ENCODE results near the gene NBPF4. TPM values are rescaled to one million over a fixed set of nuclear protein-coding genes. Genes with fewer than 3 reads are reported as not detected.
A peak's percentile ranks its signal among the peaks of the same experiment; 100 is the strongest.
"Not testable (repeated sequence)": the region's sequence is repeated elsewhere in the genome, so short reads cannot be mapped to it uniquely, and the experiment has no call there.

The NBPF4 gene, protein sequence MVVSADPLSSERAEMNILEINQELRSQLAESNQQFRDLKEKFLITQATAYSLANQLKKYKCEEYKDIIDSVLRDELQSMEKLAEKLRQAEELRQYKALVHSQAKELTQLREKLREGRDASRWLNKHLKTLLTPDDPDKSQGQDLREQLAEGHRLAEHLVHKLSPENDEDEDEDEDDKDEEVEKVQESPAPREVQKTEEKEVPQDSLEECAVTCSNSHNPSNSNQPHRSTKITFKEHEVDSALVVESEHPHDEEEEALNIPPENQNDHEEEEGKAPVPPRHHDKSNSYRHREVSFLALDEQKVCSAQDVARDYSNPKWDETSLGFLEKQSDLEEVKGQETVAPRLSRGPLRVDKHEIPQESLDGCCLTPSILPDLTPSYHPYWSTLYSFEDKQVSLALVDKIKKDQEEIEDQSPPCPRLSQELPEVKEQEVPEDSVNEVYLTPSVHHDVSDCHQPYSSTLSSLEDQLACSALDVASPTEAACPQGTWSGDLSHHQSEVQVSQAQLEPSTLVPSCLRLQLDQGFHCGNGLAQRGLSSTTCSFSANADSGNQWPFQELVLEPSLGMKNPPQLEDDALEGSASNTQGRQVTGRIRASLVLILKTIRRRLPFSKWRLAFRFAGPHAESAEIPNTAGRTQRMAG
- not detected for polyA plus RNA-seq (2013, experiment 1 of 2; ENCODE audit: insufficient read length)
- not detected for polyA plus RNA-seq (2013, experiment 2 of 2; ENCODE audit: insufficient read length)

GRCh38 chr1:108243976-108244375 lies at the start of gene NBPF4:
Gene NBPF4 (minus strand): TSS chr1:108244076. CDS start chr1:108243761, 315 bp downstream.
- DNase-seq: not testable (repeated sequence)

GRCh38 chr1:108282528-108283257 lies 38.8 kb upstream of the NBPF4 start:
- not testable (repeated sequence) for DNase-seq

DNA sequence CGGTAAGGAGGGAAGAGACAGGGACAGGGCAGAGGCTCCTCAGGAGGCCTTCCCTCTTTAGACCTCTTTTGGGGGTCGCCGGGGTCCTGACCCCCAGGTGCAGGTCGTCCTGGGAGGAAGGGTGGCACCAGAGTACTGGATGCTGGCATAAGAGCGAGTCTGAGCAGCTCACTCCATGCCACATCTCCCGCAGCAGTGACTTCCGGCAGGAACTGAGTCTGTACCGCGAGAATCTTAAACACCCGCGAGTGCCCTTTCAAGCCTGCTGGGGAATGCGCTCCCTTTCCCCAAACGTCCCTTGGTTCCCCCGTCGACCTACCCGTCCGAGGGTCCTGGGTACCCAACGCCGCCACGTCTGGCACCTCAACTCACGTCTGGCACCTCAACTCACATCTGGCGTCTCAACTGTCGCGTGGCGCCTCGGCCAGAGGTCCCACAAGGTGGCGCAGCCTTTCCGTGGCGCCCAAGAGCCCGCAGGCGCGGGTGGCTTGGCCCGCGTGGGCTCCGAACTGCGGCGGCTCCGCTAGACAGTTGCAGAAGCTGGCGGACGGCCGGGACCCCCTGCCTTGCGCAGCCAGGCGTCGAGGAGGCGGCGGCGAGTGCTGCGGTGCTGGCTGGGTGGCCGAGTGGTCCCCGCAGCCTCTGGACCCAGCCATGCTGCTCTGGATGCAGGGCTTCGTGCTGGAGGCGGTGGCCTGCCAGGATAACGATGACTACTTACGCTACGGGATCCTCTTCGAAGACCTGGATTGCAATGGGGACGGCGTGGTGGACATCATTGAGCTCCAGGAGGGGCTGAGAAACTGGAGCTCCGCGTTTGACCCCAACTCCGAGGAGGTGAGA lies 28.8 kb upstream of the NBPF4 start:
- not testable (repeated sequence) for DNase-seq

DNA sequence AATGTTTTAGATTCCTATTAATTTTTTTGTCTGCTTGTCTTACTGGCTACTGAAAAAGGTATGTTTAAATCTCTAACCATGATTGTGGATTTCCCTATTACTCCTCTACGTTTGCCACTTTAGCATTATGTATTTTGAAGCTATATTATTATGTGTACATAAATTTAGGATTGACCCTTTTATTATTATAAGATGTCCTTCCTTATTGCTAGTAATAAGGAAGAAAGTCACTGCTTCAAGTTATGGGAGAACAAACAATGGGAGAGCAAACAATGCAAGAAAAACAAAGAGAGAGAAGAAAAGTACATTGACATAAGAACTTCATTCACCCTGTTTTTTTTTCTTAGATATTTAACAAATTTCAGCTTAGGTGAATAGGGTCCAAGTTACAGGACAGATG lies 23.2 kb upstream of the NBPF4 start:
- DNase-seq: not testable (repeated sequence)

- DNase-seq: not testable (repeated sequence)
Measured at GRCh38 chr1:108261967-108262366, 18.1 kb upstream of the NBPF4 start.

DNA sequence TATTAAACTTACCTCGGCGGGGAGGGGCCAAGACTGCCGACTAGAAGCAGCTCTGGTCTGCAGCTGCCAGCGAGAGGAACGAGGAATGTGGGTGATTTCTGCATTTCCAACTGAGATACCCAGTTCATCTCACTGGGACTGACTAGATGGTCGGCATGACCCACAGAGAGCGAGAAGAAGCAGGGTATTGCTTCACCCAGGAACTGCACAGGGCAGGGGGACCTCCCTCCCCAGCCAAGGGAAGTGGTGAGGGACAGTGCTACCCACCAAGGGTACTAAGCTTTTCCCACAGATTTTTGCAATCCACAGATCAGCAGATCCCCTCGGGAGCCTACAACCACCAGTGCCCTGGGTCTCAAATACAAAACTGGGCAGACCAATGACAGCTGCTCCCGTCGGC lies 17.6 kb upstream of the NBPF4 start:
- not testable (repeated sequence) for DNase-seq

GRCh38 chr1:108260578-108261259 lies 16.8 kb upstream of the NBPF4 start:
- DNase-seq: not testable (repeated sequence)

DNA sequence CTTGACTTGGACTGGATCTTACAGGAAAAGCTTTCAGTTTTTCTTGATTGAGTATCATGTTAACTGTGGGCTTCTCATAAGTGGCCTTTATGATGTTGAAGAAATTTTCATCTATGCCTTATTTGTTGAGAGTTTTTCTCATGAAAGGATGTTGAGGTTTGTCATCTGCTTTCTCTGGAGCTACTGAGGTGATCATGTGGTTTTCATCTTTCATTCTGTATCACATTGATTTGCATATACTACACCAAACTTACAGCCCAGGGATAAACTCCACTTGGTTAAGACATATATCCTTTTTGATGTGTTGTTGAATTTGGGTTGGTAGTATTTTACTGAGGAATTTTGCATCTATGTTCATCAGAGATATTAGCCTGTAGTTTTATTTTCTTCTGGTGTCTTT lies 11.6 kb upstream of the NBPF4 start:
- DNase-seq: not testable (repeated sequence)

- not testable (repeated sequence) for DNase-seq
Measured at GRCh38 chr1:108239426-108239825, 4.5 kb downstream of the NBPF4 start.

GRCh38 chr1:108235308-108235707 lies 8.6 kb downstream of the NBPF4 start:
- DNase-seq: not testable (repeated sequence)

DNA sequence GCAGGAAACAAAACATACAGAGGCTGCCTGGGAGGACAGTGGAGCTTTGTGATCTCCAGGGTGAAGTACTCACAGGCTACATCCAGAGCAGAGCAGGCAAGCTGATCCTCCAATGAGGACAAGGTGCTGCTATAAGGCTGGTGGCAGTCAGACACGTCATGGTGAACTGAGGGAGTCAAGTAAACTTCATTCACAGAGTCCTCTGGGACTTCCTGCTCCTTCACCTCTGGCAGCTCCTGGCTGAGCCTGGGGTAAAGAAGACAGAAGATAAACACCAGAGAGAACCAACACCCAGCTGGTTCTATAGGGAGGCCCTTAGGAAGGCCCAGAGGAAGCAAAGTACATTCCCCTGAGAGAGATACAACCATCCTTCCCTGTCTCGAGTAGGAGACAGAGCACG lies 11.7 kb downstream of the NBPF4 start:
- not testable (repeated sequence) for DNase-seq

- not testable (repeated sequence) for DNase-seq
Measured at GRCh38 chr1:108229976-108230375, 13.9 kb downstream of the NBPF4 start.

- DNase-seq: not testable (repeated sequence)
Measured at GRCh38 chr1:108227772-108228171, 16.1 kb downstream of the NBPF4 start.

DNA sequence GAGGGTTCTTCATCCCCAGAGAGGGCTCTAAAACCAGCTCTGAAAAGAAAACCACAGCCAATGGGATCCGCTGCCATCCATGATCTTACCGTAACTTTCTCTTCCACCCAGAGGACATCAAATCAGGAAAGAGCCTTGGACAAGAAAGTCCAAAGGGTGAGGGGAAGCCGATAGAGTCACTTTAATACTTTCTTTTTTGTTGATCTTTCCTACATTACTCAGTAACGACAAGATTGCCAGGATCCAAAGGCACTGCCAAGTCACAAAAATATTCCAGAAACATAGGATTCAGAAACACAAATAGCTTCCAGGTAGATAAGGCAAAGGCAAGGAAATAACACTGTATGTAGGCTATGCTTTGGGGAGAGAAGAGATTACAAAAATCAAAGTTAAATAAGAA lies 17.0 kb downstream of the NBPF4 start:
- not testable (repeated sequence) for DNase-seq

- not testable (repeated sequence) for DNase-seq
Measured at GRCh38 chr1:108223226-108223625, 20.6 kb downstream of the NBPF4 start.

GRCh38 chr1:108217515-108218174 lies 26.2 kb downstream of the NBPF4 start:
- not testable (repeated sequence) for DNase-seq

DNA sequence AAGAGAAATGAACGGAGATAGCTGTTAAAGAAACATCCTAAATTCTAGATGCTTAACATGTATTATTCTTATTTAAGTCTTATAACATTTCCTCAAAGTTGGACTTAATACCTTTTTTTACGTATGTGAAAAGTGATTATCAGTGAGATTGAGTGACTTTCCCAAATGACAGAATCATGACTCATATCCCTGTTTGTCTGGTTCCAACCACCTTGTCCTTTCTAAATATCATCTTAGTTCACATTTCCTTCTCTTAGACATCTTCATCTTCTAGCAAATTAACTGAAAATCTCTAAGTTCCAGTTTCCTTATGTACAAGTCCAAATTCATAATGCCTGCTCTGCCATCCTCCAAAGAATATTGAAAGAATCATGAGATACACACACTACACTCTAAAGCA lies 26.9 kb downstream of the NBPF4 start:
- not testable (repeated sequence) for DNase-seq

DNA sequence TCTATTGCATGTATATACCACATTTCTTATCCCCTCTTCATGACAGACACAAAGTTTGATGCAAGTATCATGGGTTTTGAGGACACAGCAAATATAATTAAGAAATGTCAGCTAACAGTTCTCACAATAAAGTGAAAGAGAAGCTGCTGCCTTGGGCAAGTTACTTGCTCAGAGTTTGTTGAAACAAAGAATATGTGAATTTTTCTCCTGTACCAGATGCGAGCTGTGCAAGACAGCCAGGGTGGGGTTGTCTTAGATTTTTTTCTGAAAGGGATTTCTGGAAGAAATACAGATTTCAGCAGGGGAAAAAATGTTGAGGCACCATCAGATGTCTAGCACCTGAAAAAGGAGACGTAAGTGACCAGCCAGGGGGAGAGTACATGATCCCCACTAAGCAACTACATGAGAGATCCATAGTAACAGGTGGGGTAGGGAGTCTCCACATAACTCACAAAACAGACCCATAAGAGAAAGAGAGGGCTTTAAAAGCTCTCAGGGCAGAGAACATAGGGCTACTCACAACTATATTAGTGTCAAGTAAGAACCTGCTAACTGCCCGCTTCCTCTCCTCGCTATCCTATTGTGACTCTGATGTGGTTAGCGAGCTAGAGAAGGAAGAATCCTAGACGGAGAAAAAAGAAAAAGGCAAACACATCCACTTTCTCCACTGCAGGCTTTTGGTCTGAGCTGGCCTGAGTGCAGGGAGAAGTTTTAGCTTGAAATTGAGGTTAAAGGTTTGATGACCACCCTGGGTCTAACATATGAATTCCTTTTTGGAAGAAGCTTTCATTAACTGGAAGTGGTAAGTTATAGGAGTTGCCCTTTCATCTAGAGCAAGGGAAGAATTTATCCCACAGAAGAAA lies 27.6 kb downstream of the NBPF4 start:
- not testable (repeated sequence) for DNase-seq

- DNase-seq: peak; percentile 14
Measured at GRCh38 chr1:108214641-108215465, 29.0 kb downstream of the NBPF4 start.
